A549 (cell line): ENCODE results near the gene HRH1. TPM values are rescaled to one million over a fixed set of nuclear protein-coding genes. Genes with fewer than 3 reads are reported as not detected.
A peak's percentile ranks its signal among the peaks of the same experiment; 100 is the strongest.

Experiments used
- ATAC-seq, 2 experiments: fragments of 200-7000 bp in 1 of 2; fragments of >200 bp in 1 of 2; cut with Nextera tagmentation in 1 of 2; cut with Tn5 transposase in 1 of 2; 3 replicates each; pipeline versions ENCODE4 v1.8.0 to v1.9.1; 2018 to 2020; ENCODE audit warnings: mild to moderate bottlenecking in 1 of 2, moderate library complexity in 1 of 2
- CTCF ChIA-PET: fragments of 300-600 bp; sonication (Branson Sonifier 250); formaldehyde crosslinking; extraction: SDS; loops from one replicate; lab custom pipeline; 2021; ENCODE audit warnings: antibody characterized with exemption, inconsistent platforms; lab: Yijun Ruan, JAX
- POLR2A ChIA-PET: fragments of 350-600 bp; formaldehyde crosslinking; extraction: SDS; loops from one replicate; lab custom pipeline; 2021; ENCODE audit warnings: antibody characterized with exemption, inconsistent platforms; lab: Yijun Ruan, JAX
- DNase-seq, 2 experiments: peaks; one replicate each; pipeline versions ENCODE4 v3.0.0 to v3.0.0-alpha.2; 2011 to 2016; ENCODE audit warnings: low read depth in 1 of 2, low spot score in 1 of 2
- FAIRE-seq: peaks from 2 replicates; lab custom pipeline; 2011; peaks lifted over from hg19 to GRCh38; lab: Jason Lieb, UNC
- H3K27ac ChIP-seq, 2 experiments: fragments of >200 bp; sonication (Bioruptor Twin); formaldehyde crosslinking; 3 replicates each; pipeline ENCODE4 v1.5.1; 2016 to 2017
- H3K4me1 ChIP-seq: fragments of >200 bp; sonication (Bioruptor Twin); formaldehyde crosslinking; 3 replicates; pipeline ENCODE4 v1.6.1; 2016
- H3K4me2 ChIP-seq: fragments of >200 bp; sonication (Bioruptor Twin); formaldehyde crosslinking; 3 replicates; pipeline ENCODE4 v1.6.1; 2016
- H3K4me3 ChIP-seq: fragments of >200 bp; sonication (Bioruptor Twin); formaldehyde crosslinking; 3 replicates; pipeline ENCODE4 v1.5.1; 2016
- H3K9me3 ChIP-seq: fragments of >200 bp; sonication (Bioruptor Twin); formaldehyde crosslinking; 3 replicates; pipeline ENCODE4 v1.6.1; 2016
- ATOH8 ChIP-seq: fragments of 250-450 bp; sonication (Bioruptor Pico); IDR thresholded peaks from 2 replicates; pipeline ENCODE4 v1.5.0; 2020; ENCODE audit warnings: low read depth, mild to moderate bottlenecking, moderate library complexity
- BCL3 ChIP-seq: fragments of >200 bp; sonication (Bioruptor Twin); formaldehyde crosslinking; IDR thresholded peaks from 3 replicates; pipeline ENCODE4 v1.6.1; 2016
- CEBPB ChIP-seq, 2 experiments: fragments of >200 bp in 1 of 2; sonication (Bioruptor Twin) in 1 of 2; formaldehyde crosslinking in 1 of 2; IDR thresholded peaks; 2 replicates each; pipeline ENCODE4 v1.6.1; 2012 to 2016
- CHD4 ChIP-seq: fragments of 200-600 bp; sonication (generic); IDR thresholded peaks from 2 replicates; pipeline ENCODE4 v1.6.1; 2016; ENCODE audit warnings: antibody characterized with exemption, mild to moderate bottlenecking, borderline replicate concordance
- EHMT2 ChIP-seq: fragments of 200-600 bp; sonication (generic); IDR thresholded peaks from 2 replicates; pipeline ENCODE4 v1.6.1; 2016; ENCODE audit warnings: antibody characterized with exemption, low read depth, mild to moderate bottlenecking, moderate library complexity
- ELK1 ChIP-seq: fragments of 150-350 bp; IDR thresholded peaks from 2 replicates; pipeline ENCODE4 v1.6.1; 2014; ENCODE audit warnings: low read depth, mild to moderate bottlenecking, low read length
- FOXS1 ChIP-seq: fragments of 250-450 bp; sonication (Bioruptor Pico); IDR thresholded peaks from 2 replicates; pipeline ENCODE4 v1.5.0; 2020; ENCODE audit warnings: mild to moderate bottlenecking, moderate library complexity
- HEYL ChIP-seq: fragments of 250-450 bp; sonication (Bioruptor Pico); IDR thresholded peaks from 2 replicates; pipeline ENCODE4 v1.8.0; 2021; ENCODE audit warnings: mild to moderate bottlenecking, moderate library complexity
- HOXB13 ChIP-seq: fragments of 250-450 bp; sonication (Bioruptor Pico); IDR thresholded peaks from 2 replicates; pipeline ENCODE4 v1.5.0; 2020; ENCODE audit warnings: low read depth, mild to moderate bottlenecking, moderate library complexity
- JUN ChIP-seq, 2 experiments: fragments of >200 bp; sonication (Bioruptor Twin); formaldehyde crosslinking; IDR thresholded peaks; 2 replicates in 1 of 2; 3 replicates in 1 of 2; pipeline ENCODE4 v1.6.1; 2016 to 2017
- KDM1A ChIP-seq: fragments of 200-600 bp; sonication (generic); IDR thresholded peaks from 2 replicates; pipeline ENCODE4 v1.6.1; 2016; ENCODE audit warnings: low read depth, mild to moderate bottlenecking
- POLR2AphosphoS2 ChIP-seq: conservative IDR thresholded peaks from 2 replicates; pipeline ENCODE4 v1.6.1; 2012; ENCODE audit warnings: low read length, improper control_type of control experiment, inconsistent platforms
- ZC3H11A ChIP-seq: fragments of 450-650 bp; IDR thresholded peaks from 2 replicates; pipeline ENCODE4 v1.6.1; 2014; ENCODE audit warnings: antibody characterized with exemption, mild to moderate bottlenecking
- ZNF302 ChIP-seq: fragments of 250-450 bp; sonication (Bioruptor Pico); IDR thresholded peaks from 2 replicates; pipeline ENCODE4 v1.9.0; 2021; ENCODE audit warnings: inconsistent platforms, mild to moderate bottlenecking, moderate library complexity
- ZSCAN20 ChIP-seq: fragments of 250-450 bp; sonication (Bioruptor Pico); IDR thresholded peaks from 2 replicates; pipeline ENCODE4 v1.8.0; 2022; ENCODE audit warnings: mild to moderate bottlenecking, moderate library complexity
- WGBS: methylation state at CpG from one replicate; pipeline ENCODE4 v1.1.6; 2017; ENCODE audit errors: missing lambda C conversion rate; 5-methylcytosine and 5-hydroxymethylcytosine counted together
- polyA plus RNA-seq, 4 experiments: library from polyadenylated mRNA; depleted of rRNA in 3 of 4; stranded (reverse); fragments of >200 nt; fragmentation: RNase III in 1 of 4; extraction: RNeasy Plus Mini Kit Qiagen cat#74134 plus additional on column Dnase treatment in 1 of 4; gene quantifications; 2 replicates in 3 of 4; 3 replicates in 1 of 4; pipeline ENCODE4 v1.2.3, GENCODE V29; 2011 to 2017
- TF ChIP-seq, protein P1 (sequence below): fragments of 200-600 bp; sonication (generic); IDR thresholded peaks from 2 replicates; pipeline ENCODE4 v1.6.1; 2016; ENCODE audit warnings: antibody characterized with exemption, mild to moderate bottlenecking, moderate library complexity
- TF ChIP-seq, protein P2 (sequence below): IDR thresholded peaks from 2 replicates; pipeline ENCODE4 v1.6.1; 2012

HRH1 gene
- polyA plus RNA-seq, 2 of the 4 experiments (the other 2 are of a cell fraction) = 4.2 TPM

DNA sequence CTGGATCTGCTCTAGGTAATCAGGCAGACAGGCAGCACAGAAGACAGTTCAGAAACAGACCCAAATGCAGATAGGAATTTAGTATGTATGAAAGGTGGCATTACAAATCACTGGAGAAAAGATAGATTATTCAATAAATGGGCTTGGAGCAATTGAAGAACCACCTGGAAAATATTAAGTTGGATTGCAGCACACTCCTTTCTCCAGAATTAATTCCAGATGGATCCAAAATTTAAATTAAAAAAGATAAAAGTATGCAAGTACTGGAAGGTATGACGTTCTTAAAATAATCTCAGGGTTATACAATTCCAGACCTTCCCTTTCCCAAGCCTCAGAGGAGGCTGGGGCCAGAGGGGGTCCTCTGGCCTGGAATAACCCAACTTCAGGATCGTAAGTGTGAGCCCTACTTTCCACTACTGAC is 32.5 kb downstream of the HRH1 start:
- no peak for ATAC-seq
- no peak for TF ChIP-seq BCL3
- TF ChIP-seq CHD4 = no peak
- no peak for TF ChIP-seq EHMT2
- TF ChIP-seq FOXS1 = no peak
- no peak for TF ChIP-seq ELK1
- no peak for TF ChIP-seq ZC3H11A
- no peak for TF ChIP-seq HOXB13 (CRISPR knock-in tag)
- no peak for TF ChIP-seq ZNF302
- ChIA-PET POLR2A (no interaction called here), CTCF (interaction anchor here (0.6 to 5.1 kb wide), 4 partner anchors 30 to 149 kb away, joined by 3 to 31 read pairs (median 3); partner anchors contain the start of gene HRH1)
- peak overlapping the region in 1 of 2 experiments; percentile 60; a peak in 2 of 6 replicates for H3K27ac ChIP-seq
- H3K4me1 ChIP-seq = peaks cover 25% of the 10 kb centered on the region
- H3K4me3 ChIP-seq = no peak overlapping the region
- no peak for DNase-seq
- WGBS = 71% methylated on average over 2 of the region's 2 CpGs
- FAIRE-seq = no peak
- no peak overlapping the region for H3K4me2 ChIP-seq
- H3K9me3 ChIP-seq = no peaks in the 10 kb centered on the region

DNA sequence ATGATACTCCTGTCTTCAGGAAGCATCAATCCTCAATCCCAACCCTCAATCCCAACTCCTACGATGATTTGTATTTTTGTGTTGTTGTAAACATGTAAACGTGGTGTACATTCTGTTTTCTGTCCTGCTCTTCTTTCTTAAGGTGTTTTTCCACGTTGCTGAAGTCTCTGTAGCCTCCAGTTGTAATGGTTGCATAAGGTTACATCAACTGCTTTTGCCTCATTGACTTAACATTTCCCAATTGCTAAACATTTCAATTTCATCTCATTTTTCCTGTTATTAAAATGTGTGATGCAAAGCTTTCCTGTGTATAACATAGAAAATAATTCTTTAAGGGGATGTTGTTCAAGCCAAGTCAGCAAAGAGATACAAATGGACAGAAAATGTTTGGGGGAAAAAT is 33.4 kb downstream of the HRH1 start:
- ChIA-PET POLR2A (no interaction called here), CTCF (interaction anchor here (0.7 to 1.5 kb wide), 2 partner anchors 33 to 128 kb away, joined by 3 read pairs; partner anchors contain the start of gene HRH1)
- H3K4me2 ChIP-seq = no peak overlapping the region; the same call in 2 of the 3 replicates
- no peak for DNase-seq
- TF ChIP-seq ATOH8 (CRISPR knock-in tag) (no peak), ZSCAN20 (CRISPR knock-in tag) (no peak), EHMT2 (no peak), JUN (IDR thresholded peaks at IDR 0.05) (no peak), CEBPB (IDR thresholded peaks at IDR 0.05) (0 out of 4 replicates have a peak, but pooled peaks of 1 of the 2 experiments have one; percentile 6)
- ATAC-seq = no peak
- H3K4me1 ChIP-seq = peaks cover 25% of the 10 kb centered on the region
- no peak for FAIRE-seq
- no peaks in the 10 kb centered on the region for H3K9me3 ChIP-seq
- no peak overlapping the region for H3K4me3 ChIP-seq
- WGBS = 44% methylated on average over 3 of the region's 3 CpGs
- peak overlapping the region in 1 of 2 experiments; percentile 20; a peak in 1 of 6 replicates for H3K27ac ChIP-seq

- H3K4me2 ChIP-seq = no peak overlapping the region; the same call in 2 of the 3 replicates
- H3K9me3 ChIP-seq = no peaks in the 10 kb centered on the region
- CTCF ChIA-PET = interaction anchor here (0.7 to 1.5 kb wide), 3 partner anchors 11 to 128 kb away, joined by 3 to 4 read pairs (median 3); partner anchors contain the start of gene HRH1
- H3K27ac ChIP-seq = peak overlapping the region in 1 of 2 experiments; percentile 53; a peak in 2 of 6 replicates
- TF ChIP-seq FOXS1 (no peak), POLR2AphosphoS2 (no peak), KDM1A (no peak), HEYL (CRISPR knock-in tag) (no peak), ATOH8 (CRISPR knock-in tag) (no peak)
- TF ChIP-seq, protein P1, sequence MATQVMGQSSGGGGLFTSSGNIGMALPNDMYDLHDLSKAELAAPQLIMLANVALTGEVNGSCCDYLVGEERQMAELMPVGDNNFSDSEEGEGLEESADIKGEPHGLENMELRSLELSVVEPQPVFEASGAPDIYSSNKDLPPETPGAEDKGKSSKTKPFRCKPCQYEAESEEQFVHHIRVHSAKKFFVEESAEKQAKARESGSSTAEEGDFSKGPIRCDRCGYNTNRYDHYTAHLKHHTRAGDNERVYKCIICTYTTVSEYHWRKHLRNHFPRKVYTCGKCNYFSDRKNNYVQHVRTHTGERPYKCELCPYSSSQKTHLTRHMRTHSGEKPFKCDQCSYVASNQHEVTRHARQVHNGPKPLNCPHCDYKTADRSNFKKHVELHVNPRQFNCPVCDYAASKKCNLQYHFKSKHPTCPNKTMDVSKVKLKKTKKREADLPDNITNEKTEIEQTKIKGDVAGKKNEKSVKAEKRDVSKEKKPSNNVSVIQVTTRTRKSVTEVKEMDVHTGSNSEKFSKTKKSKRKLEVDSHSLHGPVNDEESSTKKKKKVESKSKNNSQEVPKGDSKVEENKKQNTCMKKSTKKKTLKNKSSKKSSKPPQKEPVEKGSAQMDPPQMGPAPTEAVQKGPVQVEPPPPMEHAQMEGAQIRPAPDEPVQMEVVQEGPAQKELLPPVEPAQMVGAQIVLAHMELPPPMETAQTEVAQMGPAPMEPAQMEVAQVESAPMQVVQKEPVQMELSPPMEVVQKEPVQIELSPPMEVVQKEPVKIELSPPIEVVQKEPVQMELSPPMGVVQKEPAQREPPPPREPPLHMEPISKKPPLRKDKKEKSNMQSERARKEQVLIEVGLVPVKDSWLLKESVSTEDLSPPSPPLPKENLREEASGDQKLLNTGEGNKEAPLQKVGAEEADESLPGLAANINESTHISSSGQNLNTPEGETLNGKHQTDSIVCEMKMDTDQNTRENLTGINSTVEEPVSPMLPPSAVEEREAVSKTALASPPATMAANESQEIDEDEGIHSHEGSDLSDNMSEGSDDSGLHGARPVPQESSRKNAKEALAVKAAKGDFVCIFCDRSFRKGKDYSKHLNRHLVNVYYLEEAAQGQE = no peak
- TF ChIP-seq, protein P2, sequence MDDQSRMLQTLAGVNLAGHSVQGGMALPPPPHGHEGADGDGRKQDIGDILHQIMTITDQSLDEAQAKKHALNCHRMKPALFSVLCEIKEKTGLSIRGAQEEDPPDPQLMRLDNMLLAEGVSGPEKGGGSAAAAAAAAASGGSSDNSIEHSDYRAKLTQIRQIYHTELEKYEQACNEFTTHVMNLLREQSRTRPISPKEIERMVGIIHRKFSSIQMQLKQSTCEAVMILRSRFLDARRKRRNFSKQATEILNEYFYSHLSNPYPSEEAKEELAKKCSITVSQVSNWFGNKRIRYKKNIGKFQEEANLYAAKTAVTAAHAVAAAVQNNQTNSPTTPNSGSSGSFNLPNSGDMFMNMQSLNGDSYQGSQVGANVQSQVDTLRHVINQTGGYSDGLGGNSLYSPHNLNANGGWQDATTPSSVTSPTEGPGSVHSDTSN = no peak
- POLR2A ChIA-PET = no interaction called here
- ATAC-seq (no peak), DNase-seq (no peak), FAIRE-seq (no peak)
- 71% methylated on average over 6 of the region's 6 CpGs for WGBS
- H3K4me1 ChIP-seq = peaks cover 25% of the 10 kb centered on the region
- no peak overlapping the region for H3K4me3 ChIP-seq
Measured at GRCh38 chr3:11188231-11188630, 33.9 kb downstream of the HRH1 start.
